HG02870 (cell line): ENCODE measurements around the gene MEIS2.

Source experiments
- ATAC-seq: cut with Tn5 transposase; IDR thresholded peaks from one replicate; pipeline ENCODE4 v1.9.1; 2021; ENCODE audit warnings: mild to moderate bottlenecking, moderate library complexity; ENCODE audit not compliant: unreplicated experiment

Gene MEIS2

DNA sequence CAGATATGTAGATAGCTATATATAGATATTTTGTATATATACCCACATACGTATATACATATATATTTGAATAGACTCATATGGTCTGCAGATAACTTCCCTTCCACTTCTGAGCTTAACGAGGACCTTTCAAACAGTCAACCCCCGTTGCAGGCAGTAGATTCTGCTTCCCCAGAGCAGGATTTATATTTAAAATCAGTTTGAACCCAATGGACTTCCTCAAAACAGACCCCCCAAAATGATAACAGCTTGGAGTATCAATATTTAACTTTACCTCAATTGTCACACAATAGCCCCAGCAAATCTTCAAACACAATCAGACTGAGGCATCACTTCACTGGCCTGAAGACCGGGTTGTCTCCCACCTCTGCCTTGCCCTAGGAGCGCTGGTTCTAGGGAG lies 218.3 kb downstream of the MEIS2 start:
- no peak for ATAC-seq

DNA sequence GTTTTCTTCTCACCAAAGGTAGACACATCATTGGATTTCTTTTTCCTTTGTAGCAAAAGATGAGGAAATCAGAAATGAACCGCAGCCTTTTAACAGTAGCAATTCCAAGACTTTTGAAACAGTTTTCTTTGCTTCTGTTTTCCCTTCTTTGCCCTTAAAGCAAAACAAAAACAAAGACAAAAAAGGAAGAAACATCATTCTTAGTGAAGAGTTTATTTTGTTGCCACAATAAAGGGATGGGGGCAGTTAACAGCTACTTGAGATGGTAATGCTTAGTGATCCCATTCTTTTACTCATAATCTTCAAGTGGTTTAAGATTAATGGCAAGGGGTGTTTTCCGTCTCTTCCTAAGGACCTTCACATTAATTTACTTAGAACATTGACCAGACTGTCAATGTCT lies 218.8 kb downstream of the MEIS2 start:
- no peak for ATAC-seq

DNA sequence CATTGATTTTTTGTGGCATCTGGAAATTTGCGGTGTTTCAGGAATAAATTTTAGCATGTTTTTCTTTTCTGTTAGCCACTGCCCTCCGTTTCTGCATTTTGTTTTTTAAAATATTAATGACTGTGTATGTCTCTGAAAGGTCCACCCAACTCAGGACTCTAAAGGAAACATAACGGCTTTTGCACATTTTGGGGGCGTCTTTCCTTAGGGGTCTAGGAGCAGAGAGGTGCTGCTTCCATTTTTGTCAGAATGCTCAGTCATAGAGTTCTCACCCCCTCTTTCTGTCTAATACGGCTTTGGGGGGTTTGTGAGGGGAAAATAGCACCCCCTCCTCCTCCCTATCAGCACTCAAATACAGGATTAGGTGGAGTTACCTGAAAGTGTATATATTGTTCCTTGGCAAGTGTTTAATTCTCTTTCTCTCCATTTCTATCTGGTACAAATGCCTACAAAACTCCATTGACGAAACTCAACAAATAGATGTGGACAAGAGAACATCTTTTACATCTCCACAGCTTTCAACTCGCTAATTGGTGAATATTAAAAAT lies 219.4 kb downstream of the MEIS2 start:
- no peak for ATAC-seq

DNA sequence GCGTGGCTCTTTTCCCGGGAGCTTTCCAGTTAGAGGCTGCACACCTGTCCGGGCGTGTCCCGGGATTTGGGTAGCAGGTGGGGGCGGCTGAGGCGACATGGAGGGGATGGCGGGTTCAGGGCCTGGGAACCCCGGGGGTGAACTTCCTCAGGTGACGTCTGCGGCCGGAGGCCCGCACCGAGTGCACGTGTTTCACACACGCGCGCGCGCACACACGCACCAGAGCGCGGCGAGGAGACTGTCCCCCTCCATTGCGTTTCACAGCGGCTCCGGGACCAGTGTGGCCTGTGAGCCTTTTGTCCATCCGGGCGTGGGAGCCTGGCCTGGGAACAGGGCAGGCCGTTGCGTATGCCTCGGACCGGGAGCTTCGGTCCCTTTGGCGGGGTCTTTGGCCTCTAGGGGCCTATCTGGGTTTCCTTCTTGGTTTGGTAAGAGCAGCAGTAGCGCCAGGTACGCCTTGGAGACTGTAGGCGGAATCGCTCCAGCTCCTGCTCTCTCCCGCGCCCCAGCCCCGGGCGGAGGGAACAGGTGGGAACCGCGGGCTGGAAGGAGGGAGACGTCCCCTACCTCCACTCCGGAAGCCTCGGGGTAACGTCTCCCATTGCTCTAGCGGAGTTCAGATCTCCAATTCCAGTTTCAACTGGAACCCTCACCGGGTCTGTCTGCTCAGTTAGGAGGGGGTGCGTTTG lies 220.0 kb downstream of the MEIS2 start:
- no peak for ATAC-seq

DNA sequence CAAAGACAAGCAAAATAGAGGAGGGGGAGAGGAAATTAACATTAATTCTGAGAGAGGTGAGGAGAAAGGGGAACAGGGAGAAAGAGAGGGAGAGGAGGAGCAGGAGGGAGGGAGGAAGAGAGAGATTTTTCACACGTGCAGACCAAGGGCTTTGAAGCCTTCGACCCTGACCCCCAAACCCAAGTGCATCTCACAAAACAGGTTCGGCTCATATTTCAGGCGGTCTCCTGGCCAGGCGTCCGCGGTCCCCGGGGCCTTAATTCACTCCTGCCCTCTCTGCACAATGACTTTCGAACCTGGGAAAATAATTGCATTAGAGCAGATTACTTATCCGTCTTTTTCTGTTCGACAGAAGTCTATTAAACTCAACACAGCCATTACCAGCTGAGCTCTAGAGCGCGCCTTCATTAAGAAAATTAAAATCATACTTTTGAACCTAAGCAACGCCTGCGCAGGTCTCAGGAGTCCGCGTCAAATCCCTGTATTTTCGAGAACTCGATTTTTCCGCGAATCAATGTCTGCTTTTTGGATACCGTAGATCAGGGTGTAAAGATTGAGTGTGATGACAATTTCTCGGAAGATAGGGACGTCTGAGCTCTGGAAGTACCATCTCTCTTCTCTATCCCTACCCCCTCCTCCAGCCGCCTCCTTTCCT lies 220.7 kb downstream of the MEIS2 start:
- no peak for ATAC-seq

DNA sequence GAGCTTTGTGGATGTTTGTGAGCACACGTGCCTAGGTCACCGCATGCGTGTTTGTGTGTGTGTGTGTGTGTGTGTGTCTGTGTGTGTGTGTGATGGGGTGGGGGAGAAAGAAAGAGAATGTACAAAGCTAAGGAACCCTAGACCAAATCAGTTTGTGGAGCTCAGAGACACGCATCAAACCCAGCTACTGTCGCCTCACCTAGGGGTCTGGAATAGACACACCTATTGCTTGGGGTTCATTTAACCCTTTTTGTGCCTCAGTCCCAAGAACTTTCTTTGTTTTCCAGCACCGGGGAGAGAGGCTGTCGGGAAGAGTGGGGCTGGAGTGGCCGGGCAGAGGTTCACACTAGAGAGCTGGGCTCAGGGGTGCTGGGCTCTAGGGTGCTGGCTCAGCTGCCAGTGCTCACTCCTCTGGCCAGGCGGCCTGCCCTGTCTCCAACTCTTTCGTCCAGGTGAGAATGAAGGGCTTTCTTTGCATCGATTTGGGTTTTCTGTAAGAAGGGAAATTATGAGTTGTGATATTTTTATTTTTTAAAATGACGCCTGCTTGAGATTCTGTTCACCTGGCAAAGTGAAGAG lies 221.6 kb downstream of the MEIS2 start:
- no peak for ATAC-seq

DNA sequence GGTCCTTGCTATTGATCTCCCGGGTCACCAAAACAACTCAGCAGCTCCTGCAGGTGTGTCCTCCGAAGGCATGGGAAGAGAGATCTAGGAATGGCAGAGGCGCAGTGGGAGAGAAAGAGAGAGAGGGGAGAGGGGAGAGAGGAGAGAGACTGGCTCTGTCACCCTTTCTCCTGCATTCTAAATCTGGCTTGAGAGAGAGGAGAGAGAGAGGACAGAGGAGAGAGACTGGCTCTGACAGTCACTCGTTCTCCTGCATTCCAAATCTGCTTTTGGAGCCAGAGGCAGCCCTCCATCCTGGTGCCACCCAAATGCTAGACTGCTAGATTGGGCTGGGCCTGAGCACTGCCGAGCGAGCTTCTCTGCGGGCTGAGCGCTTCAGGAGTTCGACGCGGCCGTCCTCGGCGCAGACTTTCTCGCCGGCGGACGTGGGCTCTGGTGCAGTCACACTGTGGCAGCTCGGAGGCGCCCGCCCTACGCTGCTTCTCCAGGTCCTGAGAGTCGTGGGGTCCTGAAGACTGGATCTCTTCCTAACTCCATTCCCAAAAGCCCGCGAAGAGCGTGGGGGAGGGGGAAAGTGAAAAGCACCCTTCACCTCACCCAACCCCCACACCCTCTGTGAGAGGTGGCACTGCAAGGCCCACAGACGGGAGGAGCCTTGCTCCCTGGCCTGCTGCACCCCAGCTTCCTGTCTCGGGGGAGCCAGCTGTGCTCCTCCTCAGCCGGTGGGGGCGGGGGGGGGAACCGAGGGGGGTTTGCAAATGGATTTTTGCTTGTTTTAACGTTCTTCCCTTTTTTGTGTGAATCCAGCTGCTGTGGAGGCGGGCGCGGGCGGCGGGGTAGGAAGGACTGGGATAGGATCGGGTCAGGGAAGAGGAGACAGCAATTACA lies 222.3 kb downstream of the MEIS2 start:
- ATAC-seq: no peak

DNA sequence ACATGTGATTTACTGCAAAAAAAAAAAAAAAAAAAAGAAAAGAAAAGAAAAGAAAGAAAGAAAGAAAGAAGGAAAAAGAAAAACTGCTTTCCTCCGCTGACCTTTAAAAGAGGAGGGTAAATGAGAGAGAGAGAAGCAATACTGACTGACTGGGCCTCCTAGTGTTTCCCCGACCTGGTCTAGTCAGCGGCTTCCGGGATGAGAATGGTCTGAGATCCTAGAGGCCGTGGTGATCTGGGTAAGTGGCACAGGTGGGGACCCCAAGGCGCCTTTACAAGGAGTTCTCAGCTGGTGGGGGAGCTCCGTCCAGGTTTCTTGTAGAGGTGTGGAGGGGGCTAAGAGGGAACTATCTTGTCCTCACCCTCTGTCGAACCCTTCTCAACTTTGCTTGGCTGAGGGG lies 223.1 kb downstream of the MEIS2 start:
- ATAC-seq: no peak

DNA sequence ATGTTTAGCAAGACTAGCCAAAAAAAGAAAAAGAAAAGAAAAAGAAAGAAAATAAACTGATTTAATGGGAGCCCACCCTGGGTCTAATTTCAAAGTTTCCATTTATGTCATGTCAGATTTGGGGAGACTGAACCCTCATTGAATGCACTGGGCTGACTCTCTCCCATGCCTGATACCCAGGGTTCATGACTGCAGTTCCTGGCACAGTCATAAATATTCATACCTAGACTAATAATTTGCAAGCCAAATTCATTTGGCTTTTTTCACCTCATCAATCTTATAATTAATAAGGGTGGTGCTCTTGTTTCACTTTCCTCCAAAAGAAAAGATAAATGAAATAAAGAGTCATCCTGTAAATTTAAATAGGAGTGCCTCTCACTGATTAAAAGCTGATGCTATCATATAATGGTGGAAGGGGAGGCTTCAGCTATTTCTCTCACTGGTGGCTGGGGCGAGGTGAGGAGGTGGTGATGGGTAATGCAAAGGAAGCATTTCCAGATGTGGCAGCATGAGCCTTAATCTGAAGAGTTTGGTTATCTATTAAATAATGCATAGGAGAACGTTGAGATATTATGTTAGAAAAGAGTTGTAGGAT lies 224.5 kb downstream of the MEIS2 start:
- no peak for ATAC-seq

DNA sequence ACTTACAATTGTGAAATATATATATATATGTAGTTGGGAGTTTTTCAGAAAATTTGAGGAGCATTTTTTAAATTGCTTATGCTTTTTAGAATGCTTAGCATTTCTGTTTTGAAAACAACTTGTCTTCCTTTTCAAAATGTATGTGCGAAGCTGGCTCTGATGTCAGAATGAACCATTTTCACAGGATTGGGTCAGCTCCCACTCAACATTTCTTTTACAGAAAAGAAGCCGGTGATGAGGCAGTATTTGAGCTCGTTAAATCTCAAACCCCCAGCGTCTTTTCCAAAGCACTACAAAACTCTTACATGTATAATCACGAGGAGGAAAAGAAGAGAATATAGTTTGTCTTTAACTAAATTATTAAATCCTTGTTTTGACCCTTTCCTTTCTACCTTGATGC lies 225.4 kb downstream of the MEIS2 start:
- no peak for ATAC-seq

DNA sequence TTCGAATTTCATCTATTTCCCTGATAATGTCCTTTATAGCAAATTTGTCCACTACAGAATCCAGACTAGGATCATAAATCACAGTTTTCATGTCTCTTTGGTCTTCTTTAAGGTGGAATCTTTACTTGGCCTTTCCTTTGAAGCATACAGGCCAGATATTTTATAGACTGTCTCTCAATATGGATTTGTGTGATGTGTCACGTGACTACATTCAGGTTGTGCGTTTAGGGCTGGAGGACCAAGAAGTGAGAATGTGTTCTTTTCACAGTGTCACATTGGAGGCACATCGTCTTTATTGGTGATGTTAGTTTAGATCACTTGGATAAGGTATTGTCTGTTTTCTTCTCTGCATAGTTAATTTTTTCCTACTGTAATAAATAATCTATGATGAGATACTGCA lies 232.9 kb downstream of the MEIS2 start:
- ATAC-seq: no peak

DNA sequence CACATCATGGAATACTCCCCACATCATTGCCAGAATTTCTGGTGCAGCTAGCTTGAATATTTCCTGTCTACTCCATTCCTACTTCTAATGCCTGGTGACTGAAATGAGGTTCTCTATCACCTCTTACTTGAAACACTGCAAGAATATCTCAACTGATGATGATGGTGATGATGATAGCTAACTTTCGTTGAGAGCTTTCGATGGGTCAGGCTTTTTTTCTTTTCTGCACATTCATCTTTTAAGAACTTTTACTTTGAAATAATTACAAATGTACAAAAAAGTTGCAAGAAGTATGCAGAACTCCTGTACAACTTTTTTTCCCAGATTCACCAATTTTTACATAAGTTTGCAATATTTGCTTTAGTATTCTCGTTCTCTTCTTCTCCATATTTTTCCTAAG lies 233.5 kb downstream of the MEIS2 start:
- no peak for ATAC-seq

DNA sequence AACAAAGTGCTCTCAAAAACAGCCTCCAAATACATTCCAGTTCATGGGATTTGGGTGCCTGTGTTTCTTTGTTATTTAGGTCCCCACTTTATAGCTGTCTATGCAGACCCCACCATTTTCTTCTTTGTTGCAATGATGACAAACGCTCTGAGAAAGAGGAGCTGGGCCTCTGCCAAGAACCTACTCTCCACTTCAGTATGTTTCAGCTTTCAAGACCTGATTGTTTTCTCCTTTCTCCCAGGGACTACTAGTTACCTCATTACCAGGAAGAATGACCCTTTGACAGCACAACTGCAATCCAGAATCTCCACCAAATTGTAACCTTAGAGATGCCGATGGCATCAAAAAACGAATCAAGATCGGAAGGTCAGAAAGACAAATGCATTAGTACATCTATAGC lies 236.8 kb downstream of the MEIS2 start:
- ATAC-seq: no peak

DNA sequence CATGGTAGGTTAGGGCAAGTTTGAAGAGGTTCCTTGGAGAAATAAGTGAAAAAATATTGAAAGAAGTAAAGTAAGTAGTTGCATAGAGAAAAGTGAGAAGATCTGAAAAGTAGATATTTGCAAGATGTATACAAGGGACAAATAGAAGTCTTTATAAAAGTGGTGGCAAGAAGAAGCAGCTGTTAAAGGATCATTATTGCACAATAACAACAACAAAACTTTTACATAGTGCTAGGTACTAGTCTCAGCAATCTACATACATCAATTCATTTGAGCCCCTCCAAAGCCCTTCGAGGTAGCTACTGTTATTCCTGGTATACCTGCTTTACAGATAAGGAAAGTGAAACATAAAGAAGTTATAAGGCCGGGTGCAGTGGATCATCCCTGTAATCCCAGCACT lies 239.6 kb downstream of the MEIS2 start:
- no peak for ATAC-seq

DNA sequence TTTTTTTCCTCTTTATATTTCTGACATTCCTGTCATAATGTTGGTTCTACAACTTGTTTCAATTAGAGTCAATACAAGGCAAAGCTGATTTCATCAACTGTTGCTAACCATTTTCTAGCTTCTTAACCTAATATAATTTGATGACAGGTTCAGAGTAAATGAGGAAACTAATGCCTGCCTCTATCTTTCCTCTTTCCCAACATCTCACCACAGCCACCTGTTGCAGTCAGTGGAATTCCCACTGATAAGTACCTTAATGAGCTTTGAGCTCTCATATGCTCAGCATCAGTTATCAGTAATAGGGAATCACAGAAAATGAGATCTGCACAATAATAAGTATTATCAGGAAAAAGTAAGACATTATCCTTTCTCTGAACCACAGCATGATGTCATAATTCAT lies 241.9 kb downstream of the MEIS2 start:
- no peak for ATAC-seq

DNA sequence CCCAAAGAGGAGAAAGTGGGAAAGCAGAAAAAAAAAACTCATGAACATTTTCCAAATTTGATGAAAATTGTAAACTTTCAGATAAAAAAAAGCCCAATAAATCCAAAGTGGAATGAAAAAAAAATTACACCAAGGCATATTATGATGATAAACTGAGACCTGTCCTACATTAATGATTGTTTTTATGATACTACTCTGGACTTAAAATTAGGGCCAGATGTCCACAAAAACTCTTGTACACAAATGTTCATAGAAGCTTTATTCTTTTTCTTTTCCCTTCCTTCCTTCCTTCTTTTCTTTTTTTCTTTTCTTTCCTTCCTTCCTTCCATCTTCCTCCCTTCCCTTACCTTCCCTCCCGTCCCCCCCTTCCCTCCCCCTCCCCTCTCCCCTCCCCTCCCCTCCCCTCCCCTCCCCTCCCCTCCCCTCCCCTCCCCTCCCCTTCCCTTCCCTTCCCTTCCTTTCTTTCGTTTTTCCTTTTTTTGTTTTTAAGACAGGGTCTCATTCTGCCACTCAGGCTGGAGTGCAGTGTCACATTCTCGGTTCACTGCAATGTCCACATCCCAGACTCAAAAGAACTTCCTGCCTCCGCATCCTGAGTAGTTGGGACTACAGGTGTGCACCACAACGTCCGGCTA lies 243.9 kb downstream of the MEIS2 start:
- no peak for ATAC-seq

DNA sequence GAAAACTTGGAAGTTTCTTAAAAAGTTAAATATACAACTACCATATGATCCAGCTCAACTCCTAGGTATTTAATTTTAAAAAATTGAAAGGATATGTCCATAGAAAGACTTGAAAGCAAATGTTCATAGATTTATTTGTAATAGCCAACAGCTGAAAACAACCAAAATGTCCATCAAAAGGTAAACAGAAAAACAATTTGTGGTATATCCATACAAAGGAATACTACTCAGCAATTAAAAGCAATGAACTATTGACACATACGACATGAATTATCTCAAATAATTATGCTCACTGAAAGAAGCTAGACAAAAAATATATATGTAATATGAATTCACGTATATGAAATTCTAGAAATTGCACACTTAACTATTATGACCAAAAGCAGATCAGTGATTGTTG lies 249.5 kb downstream of the MEIS2 start:
- no peak for ATAC-seq

DNA sequence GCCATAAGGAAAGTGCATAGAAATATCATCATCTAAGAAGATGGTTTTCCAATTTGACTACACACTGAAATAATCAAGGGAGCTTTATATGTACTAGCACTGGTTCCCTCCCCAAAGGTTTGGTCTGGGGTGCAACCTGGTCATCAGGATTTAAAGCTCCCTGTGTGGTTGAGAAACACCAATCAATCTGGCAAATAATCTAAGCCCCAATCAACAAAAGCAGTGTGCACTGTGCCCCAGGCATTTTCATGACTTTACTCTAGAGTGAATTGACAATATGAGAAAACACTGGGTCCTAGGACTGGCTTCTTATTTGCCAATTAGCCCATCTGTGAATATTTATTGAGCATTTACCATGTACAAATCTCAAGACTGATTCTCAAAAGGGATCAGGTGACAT lies 255.1 kb downstream of the MEIS2 start:
- ATAC-seq: no peak

DNA sequence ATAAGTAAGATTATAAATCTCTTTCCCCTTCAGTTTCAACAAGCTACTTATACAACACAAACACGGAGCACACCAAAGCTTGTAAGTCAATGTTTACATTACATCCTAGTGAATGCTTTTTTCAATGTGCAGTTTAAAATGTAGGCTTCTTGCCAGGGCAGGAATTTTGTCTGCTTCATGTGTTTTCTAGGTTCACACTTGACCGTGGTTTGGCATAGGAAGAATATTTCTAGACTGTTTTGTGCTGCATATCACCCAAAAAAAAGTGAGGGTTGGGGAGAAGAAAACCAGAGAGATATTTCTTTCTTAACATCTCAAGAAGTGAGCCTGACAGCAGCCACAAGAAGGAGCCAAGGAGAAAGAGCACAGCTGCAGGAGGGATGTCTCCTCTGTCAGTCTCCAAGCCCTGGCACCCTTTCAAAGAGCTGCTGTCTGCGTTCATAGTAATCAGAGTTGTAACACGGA lies 255.8 kb downstream of the MEIS2 start:
- ATAC-seq: no peak

DNA sequence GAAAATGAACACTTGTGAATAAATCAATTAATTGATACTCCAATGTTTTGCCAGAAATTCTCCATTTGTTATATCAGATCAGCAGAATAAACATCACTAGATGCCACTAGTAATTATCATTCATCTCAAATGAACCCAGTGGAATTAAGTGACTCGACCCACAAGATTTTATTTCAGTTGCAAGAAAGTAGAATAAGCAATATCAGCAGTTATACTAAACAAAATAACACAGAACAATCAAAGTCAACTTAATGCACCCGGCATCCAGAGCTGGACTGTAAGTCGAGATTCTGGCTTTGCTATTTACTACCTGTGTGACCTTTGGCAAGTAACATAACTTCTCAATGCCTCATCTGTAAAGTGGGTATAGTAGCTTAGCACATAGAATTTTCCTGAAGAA lies 256.5 kb downstream of the MEIS2 start:
- ATAC-seq: no peak
